COLO668 (cell line): ENCODE measurements around the gene DIAPH3.

ENCODE experiments used
- DNase-seq: peaks from one replicate; lab custom pipeline; 2025; ENCODE audit not compliant: unreplicated experiment; lab: John Stamatoyannopoulos, UW

DIAPH3 gene

GRCh38 chr13:59801107-59801880 is 362.4 kb downstream of the DIAPH3 start:
- DNase-seq = no peak

- DNase-seq = no peak
These were observed 370.6 kb downstream of the DIAPH3 start for GRCh38 chr13:59793107-59793506.

- no peak for DNase-seq
These were observed 373.1 kb downstream of the DIAPH3 start for GRCh38 chr13:59790626-59791025.

- no peak for DNase-seq
These were observed 374.2 kb downstream of the DIAPH3 start for GRCh38 chr13:59789558-59789957.

- DNase-seq = no peak
These were observed 376.0 kb downstream of the DIAPH3 start for GRCh38 chr13:59787679-59788078.

- DNase-seq = no peak
These were observed 381.0 kb downstream of the DIAPH3 start for GRCh38 chr13:59782696-59783095.

GRCh38 chr13:59780058-59780457 is 383.7 kb downstream of the DIAPH3 start:
- DNase-seq = no peak

- no peak for DNase-seq
These were observed 386.6 kb downstream of the DIAPH3 start for GRCh38 chr13:59776924-59777690.

- no peak for DNase-seq
These were observed 389.2 kb downstream of the DIAPH3 start for GRCh38 chr13:59774491-59774971.

GRCh38 chr13:59771272-59771671 is 392.5 kb downstream of the DIAPH3 start:
- DNase-seq = no peak

- no peak for DNase-seq
These were observed 393.3 kb downstream of the DIAPH3 start for GRCh38 chr13:59770451-59770850.

GRCh38 chr13:59766236-59766635 is 397.5 kb downstream of the DIAPH3 start:
- no peak for DNase-seq

- DNase-seq = no peak
These were observed 408.0 kb downstream of the DIAPH3 start for GRCh38 chr13:59755632-59756290.

GRCh38 chr13:59754411-59754810 is 409.3 kb downstream of the DIAPH3 start:
- no peak for DNase-seq

- no peak for DNase-seq
These were observed 412.9 kb downstream of the DIAPH3 start for GRCh38 chr13:59750860-59751259.

- no peak for DNase-seq
These were observed 415.7 kb downstream of the DIAPH3 start for GRCh38 chr13:59748046-59748445.

GRCh38 chr13:59747529-59747928 is 416.2 kb downstream of the DIAPH3 start:
- no peak for DNase-seq

GRCh38 chr13:59746291-59746962 is 417.3 kb downstream of the DIAPH3 start:
- no peak for DNase-seq

- no peak for DNase-seq
These were observed 418.3 kb downstream of the DIAPH3 start for GRCh38 chr13:59745392-59745788.

- DNase-seq = no peak
These were observed 418.9 kb downstream of the DIAPH3 start for GRCh38 chr13:59744747-59745391.

GRCh38 chr13:59743195-59743594 is 420.5 kb downstream of the DIAPH3 start:
- no peak for DNase-seq
